ENCODE measurements around the gene TMEM107.

The TMEM107 gene

GRCh38 chr17:8162233-8162996 is 13.8 kb downstream of the TMEM107 start, which contains the start of gene VAMP2:
VAMP2 (minus strand) TSS chr17:8162948; CDS start chr17:8162879, 69 bp downstream.
- peak; percentile 62 for DNase-seq (ENCODE audit: low spot score)

GRCh38 chr17:8161289-8162232 is 14.6 kb downstream of the TMEM107 start:
- DNase-seq (ENCODE audit: low spot score) = no peak

DNA sequence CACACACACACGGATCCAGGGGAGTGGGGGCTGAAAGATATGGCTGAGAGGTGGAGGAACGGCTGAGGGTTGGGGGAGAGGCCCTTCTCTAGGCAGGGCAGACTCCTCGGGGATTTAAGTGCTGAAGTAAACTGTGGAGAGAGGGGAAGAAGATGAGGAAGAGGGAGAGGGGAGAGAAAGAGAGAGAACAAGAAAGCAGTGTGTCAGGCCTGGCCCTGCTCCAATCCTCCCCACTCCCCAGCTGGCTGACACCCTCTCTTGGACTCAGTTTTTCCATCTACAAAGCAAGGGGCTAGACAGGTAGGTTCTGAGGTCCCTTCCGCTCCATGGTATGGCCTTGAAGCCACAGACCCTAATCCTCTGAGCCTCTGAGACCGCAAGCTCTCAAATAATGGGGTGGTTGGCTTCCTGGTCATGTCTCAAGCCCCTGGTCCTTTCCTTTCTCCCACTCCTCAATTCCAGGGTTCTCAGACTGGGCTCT is 15.4 kb downstream of the TMEM107 start:
- no peak for DNase-seq (ENCODE audit: low spot score)

- DNase-seq (ENCODE audit: low spot score) = no peak
Observed at GRCh38 chr17:8160224-8160577, 16.0 kb downstream of the TMEM107 start.

GRCh38 chr17:8159459-8160223 is 16.5 kb downstream of the TMEM107 start:
- no peak for DNase-seq (ENCODE audit: low spot score)

- DNase-seq (ENCODE audit: low spot score) = no peak
Observed at GRCh38 chr17:8159032-8159400, 17.2 kb downstream of the TMEM107 start.

- peak; percentile 87 for DNase-seq (ENCODE audit: low spot score)
Observed at GRCh38 chr17:8158267-8159031, 17.7 kb downstream of the TMEM107 start.

GRCh38 chr17:8156246-8156992 is 19.8 kb downstream of the TMEM107 start:
- DNase-seq (ENCODE audit: low spot score) = peak; percentile 100

GRCh38 chr17:8155996-8156245 is 20.3 kb downstream of the TMEM107 start:
- DNase-seq (ENCODE audit: low spot score) = no peak

DNA sequence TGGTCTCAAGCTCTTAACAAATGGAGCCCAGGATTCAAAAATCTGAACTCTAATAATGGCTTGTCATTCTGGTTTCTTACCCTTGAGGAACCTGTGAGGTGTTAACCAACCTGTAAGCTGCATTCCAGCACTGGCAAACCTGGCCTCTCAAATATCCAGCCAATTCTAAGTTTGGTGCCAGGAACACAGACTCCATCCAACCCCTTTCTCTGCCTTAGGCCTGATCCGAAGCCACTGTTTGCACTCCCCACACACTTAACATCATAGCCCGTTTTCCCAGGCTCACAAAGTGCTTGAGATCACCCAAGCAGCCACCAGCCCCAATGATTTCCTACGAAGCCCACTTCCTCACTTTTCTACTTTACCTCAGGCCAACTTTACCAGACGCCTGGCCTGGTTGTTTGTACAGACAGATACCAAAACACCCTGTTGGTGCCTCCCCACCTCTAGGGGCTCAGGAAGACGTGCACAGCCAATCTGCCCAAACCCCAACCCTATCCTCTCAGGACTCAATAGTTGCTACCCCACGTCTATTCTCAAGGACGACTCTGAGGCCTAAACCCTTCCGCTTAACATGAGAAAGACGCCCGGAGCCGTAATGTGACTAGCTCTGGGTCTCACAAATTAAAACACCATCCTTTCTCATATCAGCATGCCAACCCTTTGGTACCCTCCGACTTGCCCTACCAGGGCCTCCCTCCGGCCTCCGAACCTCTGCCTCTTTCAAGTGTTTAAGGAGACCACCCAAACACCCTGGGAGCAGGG is 20.8 kb downstream of the TMEM107 start:
- DNase-seq (ENCODE audit: low spot score) = no peak

GRCh38 chr17:8154608-8155155 is 21.5 kb downstream of the TMEM107 start:
- DNase-seq (ENCODE audit: low spot score) = no peak

DNA sequence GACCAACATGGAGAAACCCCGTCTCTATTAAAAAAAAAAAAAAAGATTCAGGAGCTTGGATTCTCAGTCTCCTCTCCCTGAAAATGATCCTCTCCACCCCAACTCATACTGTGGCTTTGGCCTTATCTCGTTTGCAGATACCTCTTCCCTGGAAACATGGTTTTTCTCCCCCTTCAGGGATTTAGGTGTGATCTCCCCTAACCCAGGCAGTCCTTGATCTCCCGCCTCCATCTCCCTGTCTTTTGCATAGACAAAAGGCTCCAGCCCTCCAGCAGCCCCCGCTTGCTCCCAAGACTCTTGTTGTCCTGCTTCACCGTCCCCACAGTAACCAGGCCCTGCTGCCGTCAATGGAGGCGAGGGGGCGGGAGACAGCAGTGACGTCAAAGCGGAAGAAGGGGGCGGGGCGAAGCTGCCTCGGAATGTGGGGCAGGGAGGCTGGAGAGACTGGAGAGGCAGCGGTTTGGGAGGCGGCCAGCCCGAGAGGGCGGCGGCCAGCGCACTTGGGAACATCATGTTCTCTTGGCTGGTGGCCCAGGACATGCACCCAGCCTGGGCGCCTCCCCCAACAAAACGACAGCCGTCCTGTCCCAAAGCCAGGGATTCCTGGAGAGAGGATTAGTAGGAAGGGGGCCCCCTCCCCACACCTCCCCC is 22.1 kb downstream of the TMEM107 start:
- peak; percentile 98 for DNase-seq (ENCODE audit: low spot score)

- peak; percentile 100 for DNase-seq (ENCODE audit: low spot score)
Observed at GRCh38 chr17:8153525-8153956, 22.6 kb downstream of the TMEM107 start.

DNA sequence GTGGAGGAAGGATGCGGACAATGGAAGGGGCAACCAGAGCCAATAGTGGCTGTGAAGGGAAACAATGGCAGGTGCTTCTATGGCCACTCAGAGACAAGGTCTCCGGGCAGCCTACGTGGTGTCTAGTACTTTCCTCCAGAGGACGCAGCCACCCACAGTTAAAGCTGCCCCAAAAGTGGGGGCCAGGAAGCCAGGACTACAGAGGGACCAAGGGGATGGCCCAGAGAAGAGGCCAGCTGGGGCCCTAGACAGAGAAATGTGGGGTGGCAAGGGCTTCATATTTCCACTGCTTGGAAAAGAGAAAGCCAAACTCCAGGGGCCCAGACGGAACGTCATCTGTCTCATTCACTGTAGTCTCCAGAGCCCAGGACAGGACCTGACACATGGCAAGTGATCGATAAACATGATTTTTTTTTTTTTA is 23.1 kb downstream of the TMEM107 start:
- no peak for DNase-seq (ENCODE audit: low spot score)

DNA sequence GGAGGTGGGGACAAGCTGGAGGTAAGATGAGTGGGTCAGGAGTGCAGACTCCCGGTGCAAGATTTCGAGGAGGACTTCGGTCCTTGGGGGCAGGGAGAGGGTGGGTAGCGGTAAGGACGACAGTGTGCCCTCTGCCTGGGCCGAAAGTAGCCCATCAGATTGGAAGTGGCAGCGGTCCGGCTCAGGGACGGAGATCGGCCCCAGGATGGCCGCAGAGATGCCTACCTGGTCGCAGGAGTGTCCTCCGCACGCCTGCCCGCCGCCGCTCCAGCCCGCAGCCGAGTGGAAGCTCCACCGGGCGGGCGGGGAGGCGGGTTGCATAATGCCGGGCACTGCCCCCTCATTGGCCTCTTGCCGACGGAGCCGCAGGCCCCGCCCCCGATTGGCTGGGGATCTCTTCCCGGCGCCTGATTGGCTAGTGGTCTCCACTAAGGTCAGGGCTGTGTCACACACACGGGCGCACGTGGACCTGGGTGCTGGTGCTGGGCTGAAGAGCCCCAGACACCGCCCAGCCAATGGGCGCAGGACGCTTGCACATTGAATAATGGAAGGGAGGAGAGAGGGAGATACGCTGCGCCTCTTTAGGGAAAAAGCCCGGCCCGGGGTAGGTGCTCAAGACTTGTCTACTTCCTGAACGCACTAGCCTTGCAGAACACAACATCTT is 23.9 kb downstream of the TMEM107 start, which contains the start of gene PER1:
Gene PER1, minus strand, starts transcription at position 293 of the 664 bp plus-strand sequence. CDS start 1,698 bp downstream, outside the sequence.
- peak; percentile 96 for DNase-seq (ENCODE audit: low spot score)

- peak; percentile 59 for DNase-seq (ENCODE audit: low spot score)
Observed at GRCh38 chr17:8151641-8152111, 24.5 kb downstream of the TMEM107 start.

DNA sequence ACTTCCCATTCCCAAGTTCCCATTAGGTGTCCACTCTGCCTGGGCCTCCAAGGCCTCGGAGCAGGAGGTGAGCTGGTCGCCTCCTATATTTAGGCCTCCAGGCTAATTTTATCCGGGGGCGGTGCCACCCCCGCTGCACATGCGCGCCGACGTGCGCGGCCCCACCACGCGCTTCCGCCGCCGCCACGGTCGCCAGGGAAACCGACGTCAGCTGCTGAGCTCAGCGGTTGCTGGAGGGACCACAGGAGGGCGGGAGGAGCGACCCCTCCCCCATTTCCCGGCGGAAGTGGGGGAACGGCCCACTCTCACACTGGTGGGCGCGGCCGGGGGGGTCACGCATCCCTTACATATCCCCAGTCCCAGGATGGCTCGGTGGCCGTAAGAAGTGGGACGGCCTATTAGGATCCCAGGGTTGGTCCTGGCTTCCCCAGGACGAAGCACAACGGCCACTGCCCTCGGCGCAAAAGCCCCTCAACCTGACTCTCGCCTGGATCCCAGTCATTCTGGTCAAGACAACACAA is 25.0 kb downstream of the TMEM107 start:
- peak; percentile 86 for DNase-seq (ENCODE audit: low spot score)

All from kidney tubule cell (primary cell).